ENCODE measurements around the gene TLN1.

GRCh38 chr9:35776018-35776417 is 44.0 kb upstream of the TLN1 start:
- no peak for TF ChIP-seq CTCF (IDR thresholded peaks at IDR 0.05; ENCODE audit: insufficient read depth, low read length)
- TF ChIP-seq REST (IDR thresholded peaks at IDR 0.05; ENCODE audit: insufficient replicate concordance, low read depth): no peak
